HCT116 (cell line): ENCODE results near the gene ZNF503. TPM values are rescaled to one million over a fixed set of nuclear protein-coding genes. Genes with fewer than 3 reads are reported as not detected.

Experiments used
- ATAC-seq: fragments of 200-7000 bp; cut with Tn5 transposase; 2 replicates; pipeline ENCODE4 v1.9.1; 2020; ENCODE audit warnings: mild to moderate bottlenecking, moderate library complexity
- BruUV-seq: library from RNA; stranded (reverse); fragments of 400-500 nt; replicated peaks from 2 replicates; lab custom pipeline; 2021; lab: Mats Ljungman, UMichigan
- CTCF ChIA-PET: fragments of 300-600 bp; sonication (Branson Sonifier 250); formaldehyde crosslinking; loops from one replicate; lab custom pipeline; 2021; ENCODE audit warnings: antibody characterized with exemption; lab: Charles Lee
- POLR2A ChIA-PET: fragments of 300-600, 350-600 bp; sonication (Branson Sonifier 250); formaldehyde crosslinking; loops from one replicate; lab custom pipeline; 2021; ENCODE audit warnings: antibody characterized with exemption; lab: Charles Lee
- RAD21 ChIA-PET, 2 experiments: fragments of 300-600 bp; sonication (Branson Sonifier 250); formaldehyde crosslinking; loops; one replicate each; lab custom pipeline; 2023; ENCODE audit warnings: low total read pairs in 2 of 2; ENCODE audit not compliant: uncharacterized antibody in 2 of 2, unreplicated experiment in 2 of 2, low non-redundant PET in 1 of 2; lab: Charles Lee
- DNase-seq: peaks from one replicate; pipeline ENCODE4 v3.0.0-alpha.2; 2010; ENCODE audit warnings: low read depth, low spot score
- H2AFZ ChIP-seq: fragments of 200-600 bp; shearing (Covaris generic), sonication (generic); 2 replicates; pipeline ENCODE4 v1.6.1; 2017; ENCODE audit warnings: low read depth, mixed run types, mixed read lengths, antibody characterized with exemption, low read length; ENCODE audit not compliant: poor library complexity, severe bottlenecking
- H3K27ac ChIP-seq: 2 replicates; pipeline ENCODE4 v1.5.1; 2012; ENCODE audit warnings: low read depth, low read length
- H3K27me3 ChIP-seq: fragments of 200-600 bp; sonication (generic); 2 replicates; pipeline ENCODE4 v1.6.1; 2016; ENCODE audit warnings: mixed run types, low read length, mixed read lengths; ENCODE audit not compliant: insufficient read depth
- H3K36me3 ChIP-seq, 2 experiments: fragments of 200-500 bp in 1 of 2; fragments of 200-600 bp in 1 of 2; sonication (Bioruptor generic) in 1 of 2; sonication (generic) in 1 of 2; 2 replicates each; pipeline versions ENCODE4 v1.5.1 to v1.6.1; 2014 to 2016; ENCODE audit warnings: low read length in 2 of 2, inconsistent platforms in 1 of 2, mixed read lengths in 1 of 2, mixed run types in 1 of 2; ENCODE audit not compliant: insufficient read depth in 2 of 2, control insufficient read depth in 1 of 2
- H3K4me1 ChIP-seq, 2 experiments: fragments of 200-600 bp in 1 of 2; sonication (generic) in 1 of 2; 2 replicates each; pipeline versions ENCODE4 v1.5.1 to v1.6.1; 2012 to 2017; ENCODE audit warnings: low read length in 2 of 2, inconsistent platforms in 1 of 2, mild to moderate bottlenecking in 1 of 2, mixed read lengths in 1 of 2, mixed run types in 1 of 2, moderate library complexity in 1 of 2; ENCODE audit not compliant: insufficient read depth in 2 of 2, control insufficient read depth in 1 of 2
- H3K4me2 ChIP-seq: fragments of 200-600 bp; sonication (generic); 2 replicates; pipeline ENCODE4 v1.6.1; 2017; ENCODE audit warnings: mixed run types, low read length, mixed read lengths
- H3K4me3 ChIP-seq, 2 experiments: fragments of 200-600 bp in 1 of 2; sonication (generic) in 1 of 2; replicated peaks in 1 of 2; 2 replicates each; pipeline ENCODE4 v1.5.1; 2011 to 2016; ENCODE audit warnings: low read length in 2 of 2, control low read depth in 1 of 2, low read depth in 1 of 2, mild to moderate bottlenecking in 1 of 2, mixed read lengths in 1 of 2, mixed run types in 1 of 2
- H3K79me2 ChIP-seq: fragments of 200-600 bp; sonication (generic); 2 replicates; pipeline ENCODE4 v1.6.1; 2017; ENCODE audit warnings: mild to moderate bottlenecking, mixed run types, low read length, moderate library complexity, mixed read lengths; ENCODE audit not compliant: insufficient read depth
- H3K9ac ChIP-seq: fragments of 200-600 bp; sonication (generic); 2 replicates; pipeline ENCODE4 v1.6.1; 2016; ENCODE audit warnings: low read length, mixed read lengths
- H3K9me2 ChIP-seq: fragments of 200-600 bp; sonication (generic), shearing (Covaris generic); 2 replicates; pipeline ENCODE4 v1.6.1; 2017; ENCODE audit warnings: mixed run types, mild to moderate bottlenecking, moderate library complexity; ENCODE audit not compliant: insufficient read depth
- H3K9me3 ChIP-seq, 2 experiments: fragments of 200-500 bp in 1 of 2; fragments of 200-600 bp in 1 of 2; sonication (Bioruptor generic) in 1 of 2; sonication (generic) in 1 of 2; 2 replicates each; pipeline ENCODE4 v1.6.1; 2014 to 2017; ENCODE audit warnings: low read length in 2 of 2, mixed read lengths in 2 of 2, inconsistent platforms in 1 of 2, low read depth in 1 of 2, mild to moderate bottlenecking in 1 of 2, mixed run types in 1 of 2, moderate library complexity in 1 of 2; ENCODE audit not compliant: control insufficient read depth in 1 of 2, insufficient read depth in 1 of 2
- H4K20me1 ChIP-seq: fragments of 200-600 bp; sonication (generic), shearing (Covaris generic); 2 replicates; pipeline ENCODE4 v1.6.1; 2017; ENCODE audit warnings: mixed run types, mild to moderate bottlenecking, moderate library complexity; ENCODE audit not compliant: insufficient read depth
- CBX3 ChIP-seq: IDR thresholded peaks from 2 replicates; pipeline ENCODE4 v1.6.1; 2012; ENCODE audit warnings: low read depth
- POLR2A ChIP-seq: IDR thresholded peaks from 2 replicates; pipeline ENCODE4 v1.7.0; 2011; ENCODE audit warnings: borderline replicate concordance; ENCODE audit not compliant: insufficient read depth, insufficient read length; ENCODE audit errors: extremely low read depth
- SIN3A ChIP-seq: IDR thresholded peaks from 2 replicates; pipeline ENCODE4 v1.6.1; 2012; ENCODE audit warnings: low read depth
- SP1 ChIP-seq: IDR thresholded peaks from 2 replicates; pipeline ENCODE4 v1.6.1; 2012; ENCODE audit warnings: low read depth
- TCF7L2 ChIP-seq: IDR thresholded peaks from 2 replicates; pipeline ENCODE4 v1.7.0; 2011; ENCODE audit warnings: borderline replicate concordance, inconsistent platforms; ENCODE audit not compliant: insufficient read depth, insufficient read length; ENCODE audit errors: extremely low read depth
- intact Hi-C: fragments of 100-400 bp; cut with micrococcal nuclease; formaldehyde crosslinking; loops from 2 replicates; pipeline ENCODE4 v1.10.0; 2022
- total RNA-seq: library from RNA; stranded (reverse); gene quantifications from one replicate; pipeline ENCODE4 v1.2.1, GENCODE V29; 2021; ENCODE audit not compliant: unreplicated experiment
- TF ChIP-seq, protein P1 (sequence below): IDR thresholded peaks from 2 replicates; pipeline ENCODE4 v1.6.1; 2011; ENCODE audit warnings: mild to moderate bottlenecking, low read length, moderate library complexity; ENCODE audit not compliant: insufficient replicate concordance; ENCODE audit errors: extremely low read depth
- TF ChIP-seq, protein P2 (sequence below): IDR thresholded peaks from 2 replicates; pipeline ENCODE4 v1.6.1; 2012

ZNF503 gene
- total RNA-seq, 1 experiment from 2014 or later = 30.4 TPM

DNA sequence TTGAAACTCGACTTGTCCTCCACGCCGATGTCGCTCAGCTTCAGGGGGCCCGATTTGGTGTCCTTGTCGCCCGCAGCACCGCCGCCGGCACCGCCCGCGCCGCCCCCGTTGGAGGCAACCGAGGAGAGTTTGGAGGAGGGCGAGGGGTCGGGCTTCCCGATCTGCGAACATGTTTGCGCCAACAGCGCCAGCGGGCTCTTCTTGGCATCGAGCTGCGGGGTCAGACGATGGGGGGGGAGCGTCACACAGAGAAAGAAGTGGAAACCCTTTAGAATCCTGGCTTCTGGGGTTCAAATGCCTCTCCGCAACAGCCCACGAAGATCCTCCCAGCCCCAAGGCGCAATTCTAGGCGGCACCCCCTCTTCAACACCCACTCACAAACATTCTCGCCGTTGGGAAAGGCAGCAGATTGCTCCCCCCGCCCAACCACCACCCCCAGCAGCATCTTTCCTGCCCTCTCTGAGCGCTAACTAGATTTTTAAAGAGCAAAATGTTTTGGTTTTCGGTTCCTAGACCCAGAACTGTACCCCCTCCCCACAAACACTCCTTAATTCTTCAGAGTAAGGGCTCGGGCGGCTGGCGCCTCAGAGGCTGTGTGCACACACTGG, 1.3 kb downstream of the ZNF503 start:
- H3K4me2 ChIP-seq = peak overlapping the region; percentile 100
- TF ChIP-seq, protein P1, sequence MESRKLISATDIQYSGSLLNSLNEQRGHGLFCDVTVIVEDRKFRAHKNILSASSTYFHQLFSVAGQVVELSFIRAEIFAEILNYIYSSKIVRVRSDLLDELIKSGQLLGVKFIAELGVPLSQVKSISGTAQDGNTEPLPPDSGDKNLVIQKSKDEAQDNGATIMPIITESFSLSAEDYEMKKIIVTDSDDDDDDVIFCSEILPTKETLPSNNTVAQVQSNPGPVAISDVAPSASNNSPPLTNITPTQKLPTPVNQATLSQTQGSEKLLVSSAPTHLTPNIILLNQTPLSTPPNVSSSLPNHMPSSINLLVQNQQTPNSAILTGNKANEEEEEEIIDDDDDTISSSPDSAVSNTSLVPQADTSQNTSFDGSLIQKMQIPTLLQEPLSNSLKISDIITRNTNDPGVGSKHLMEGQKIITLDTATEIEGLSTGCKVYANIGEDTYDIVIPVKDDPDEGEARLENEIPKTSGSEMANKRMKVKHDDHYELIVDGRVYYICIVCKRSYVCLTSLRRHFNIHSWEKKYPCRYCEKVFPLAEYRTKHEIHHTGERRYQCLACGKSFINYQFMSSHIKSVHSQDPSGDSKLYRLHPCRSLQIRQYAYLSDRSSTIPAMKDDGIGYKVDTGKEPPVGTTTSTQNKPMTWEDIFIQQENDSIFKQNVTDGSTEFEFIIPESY = no peak
- TF ChIP-seq SP1 (no peak), POLR2A (no peak), TCF7L2 (no peak), CBX3 (no peak), SIN3A (no peak)
- TF ChIP-seq, protein P2, sequence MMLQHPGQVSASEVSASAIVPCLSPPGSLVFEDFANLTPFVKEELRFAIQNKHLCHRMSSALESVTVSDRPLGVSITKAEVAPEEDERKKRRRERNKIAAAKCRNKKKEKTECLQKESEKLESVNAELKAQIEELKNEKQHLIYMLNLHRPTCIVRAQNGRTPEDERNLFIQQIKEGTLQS = no peak
- TF ChIP-seq, all 23 proteins: peak for 0
- CTCF ChIA-PET = interaction anchor here (0.8 to 2.4 kb wide), 6 partner anchors 25 to 912 kb away, joined by 4 to 17 read pairs (median 5); no protein-coding TSS in a partner anchor
- Histone ChIP-seq H3K9ac (peak overlapping the region; percentile 92), H3K9me3 (no peaks in the 10 kb centered on the region), H3K36me3 (peaks cover 0 to 12% of the 10 kb centered on the region in 2 experiments; a peak in 2 of 4 replicates), H3K4me1 (peaks cover 20 to 58% of the 10 kb centered on the region in 2 experiments; a peak in 3 of 4 replicates), H3K9me2 (no peaks in the 10 kb centered on the region), H4K20me1 (no peaks in the 10 kb centered on the region), H2AFZ (no peak overlapping the region), H3K4me3 (peak overlapping the region; percentile 93 to 96), H3K27ac (peak overlapping the region; percentile 97), H3K79me2 (peaks cover 58% of the 10 kb centered on the region), H3K27me3 (no peaks in the 10 kb centered on the region)
- RAD21 ChIA-PET = interaction anchor here in 1 of 2 experiments (0.7 kb wide), 1 partner anchor 634 kb away, joined by 3 read pairs; no protein-coding TSS in a partner anchor
- DNase-seq (no peak), ATAC-seq (no peak)
- POLR2A ChIA-PET = interaction anchor here (0.7 to 1.2 kb wide), 2 partner anchors 687 to 904 kb away, joined by 3 read pairs; no protein-coding TSS in a partner anchor
- BruUV-seq = no TSS peak
- intact Hi-C loops = loop anchor here (5.0 kb wide), 1 partner anchor 702 kb away; no protein-coding TSS in a partner anchor
